H1 (cell line): ENCODE results near the gene TEX38. TPM values are rescaled to one million over a fixed set of nuclear protein-coding genes. Genes with fewer than 3 reads are reported as not detected.

Source experiments
- CTCF ChIA-PET: fragments of 300-600 bp; sonication (Branson Sonifier 250); formaldehyde crosslinking; loops from one replicate; lab custom pipeline; 2021; ENCODE audit not compliant: partially characterized antibody; lab: Charles Lee
- POLR2A ChIA-PET: fragments of 300-600 bp; sonication (Branson Sonifier 250); formaldehyde crosslinking; loops from one replicate; lab custom pipeline; 2021; ENCODE audit warnings: inconsistent platforms; ENCODE audit not compliant: partially characterized antibody; lab: Charles Lee
- DNase-seq, 2 experiments: peaks; one replicate each; pipeline versions ENCODE4 v3.0.0 to v3.0.0-alpha.2; 2010 to 2022; ENCODE audit warnings: low spot score in 2 of 2, low read depth in 1 of 2, mixed read lengths in 1 of 2
- FAIRE-seq: peaks from 2 replicates; lab custom pipeline; 2011; peaks lifted over from hg19 to GRCh38; lab: Jason Lieb, UNC
- H2AFZ ChIP-seq: 2 replicates; pipeline ENCODE4 v1.8.1; 2012; ENCODE audit warnings: low read length, inconsistent platforms
- H2AK5ac ChIP-seq: 2 replicates; pipeline ENCODE4 v1.6.1; 2013; ENCODE audit warnings: low read depth, low read length
- H2BK120ac ChIP-seq: replicated peaks from 2 replicates; pipeline ENCODE3; 2013; ENCODE audit warnings: low read depth, low read length, inconsistent platforms
- H2BK12ac ChIP-seq: 2 replicates; pipeline ENCODE4 v1.6.1; 2013; ENCODE audit warnings: low read depth, low read length
- H2BK15ac ChIP-seq: 2 replicates; pipeline ENCODE4 v1.6.1; 2013; ENCODE audit warnings: low read length
- H2BK20ac ChIP-seq: 2 replicates; pipeline ENCODE4 v1.6.1; 2013; ENCODE audit warnings: low read length
- H2BK5ac ChIP-seq: 2 replicates; pipeline ENCODE4 v1.6.1; 2013; ENCODE audit warnings: low read depth, low read length
- H3K14ac ChIP-seq: 2 replicates; pipeline ENCODE4 v1.6.1; 2013; ENCODE audit warnings: inconsistent platforms; ENCODE audit not compliant: insufficient read length
- H3K18ac ChIP-seq: 2 replicates; pipeline ENCODE4 v1.6.1; 2013; ENCODE audit warnings: low read length; ENCODE audit errors: extremely low read depth
- H3K23ac ChIP-seq: 2 replicates; pipeline ENCODE4 v1.6.1; 2013; ENCODE audit warnings: inconsistent platforms; ENCODE audit not compliant: insufficient read length
- H3K23me2 ChIP-seq: 2 replicates; pipeline ENCODE4 v1.6.1; 2013; ENCODE audit warnings: low read depth, low read length
- H3K27ac ChIP-seq: 2 replicates; pipeline ENCODE4 v1.6.1; 2011; ENCODE audit warnings: low read depth, low read length, inconsistent platforms
- H3K27me3 ChIP-seq, 4 experiments: replicated peaks in 1 of 4; 1 replicate in 1 of 4; 2 replicates in 3 of 4; pipeline versions ENCODE4 v1.6.1 to v1.8.1; 2011 to 2013; ENCODE audit warnings: low read length in 3 of 4, mild to moderate bottlenecking in 3 of 4, inconsistent platforms in 2 of 4, mixed read lengths in 2 of 4, moderate library complexity in 1 of 4; ENCODE audit not compliant: control insufficient read depth in 3 of 4, insufficient read depth in 3 of 4; ENCODE audit errors: extremely low read depth in 1 of 4
- H3K36me3 ChIP-seq, 4 experiments: 2 replicates each; pipeline versions ENCODE4 v1.6.1 to v1.8.1; 2011 to 2013; ENCODE audit warnings: mild to moderate bottlenecking in 4 of 4, low read length in 3 of 4, moderate library complexity in 2 of 4, control low read depth in 1 of 4, inconsistent platforms in 1 of 4; ENCODE audit not compliant: insufficient read depth in 4 of 4, control insufficient read depth in 2 of 4
- H3K4ac ChIP-seq: replicated peaks from 2 replicates; pipeline ENCODE3; 2013; ENCODE audit warnings: low read length, low read depth, mixed read lengths, inconsistent platforms; ENCODE audit not compliant: insufficient read length
- H3K4me1 ChIP-seq, 4 experiments: replicated peaks in 1 of 4; 1 replicate in 1 of 4; 2 replicates in 3 of 4; pipeline versions ENCODE4 v1.6.1 to v1.8.1; 2011 to 2013; ENCODE audit warnings: low read length in 3 of 4, inconsistent platforms in 2 of 4, mixed read lengths in 1 of 4; ENCODE audit not compliant: insufficient read depth in 4 of 4, control insufficient read depth in 3 of 4
- H3K4me2 ChIP-seq, 2 experiments: 2 replicates each; pipeline versions ENCODE4 v1.6.1 to v1.8.1; 2011 to 2013; ENCODE audit warnings: low read depth in 2 of 2, low read length in 2 of 2, control low read depth in 1 of 2, inconsistent platforms in 1 of 2, mild to moderate bottlenecking in 1 of 2; ENCODE audit not compliant: insufficient read depth in 1 of 2
- H3K4me3 ChIP-seq, 4 experiments: fragments of 200-600, 300-600 bp in 1 of 4; sonication (generic), shearing (Covaris generic), sonication (Bioruptor Twin) in 1 of 4; 2 replicates each; pipeline versions ENCODE4 v1.5.1 to v1.8.1; 2011 to 2016; ENCODE audit warnings: low read length in 4 of 4, low read depth in 3 of 4, control low read depth in 2 of 4, inconsistent platforms in 2 of 4, mild to moderate bottlenecking in 2 of 4, mixed read lengths in 1 of 4, moderate library complexity in 1 of 4; ENCODE audit not compliant: insufficient read depth in 2 of 4; ENCODE audit errors: extremely low read depth in 1 of 4
- H3K56ac ChIP-seq: replicated peaks from 2 replicates; pipeline ENCODE3; 2013; ENCODE audit warnings: low read depth, mild to moderate bottlenecking, mixed read lengths, low read length, inconsistent platforms; ENCODE audit not compliant: insufficient read length
- H3K79me1 ChIP-seq: 2 replicates; pipeline ENCODE4 v1.6.1; 2013; ENCODE audit warnings: low read depth, low read length, control low read depth
- H3K79me2 ChIP-seq, 2 experiments: 2 replicates each; pipeline versions ENCODE4 v1.6.1 to v1.8.1; 2012 to 2013; ENCODE audit warnings: low read length in 2 of 2, mild to moderate bottlenecking in 2 of 2, inconsistent platforms in 1 of 2; ENCODE audit not compliant: insufficient read depth in 2 of 2, control insufficient read depth in 1 of 2
- H3K9ac ChIP-seq, 4 experiments: replicated peaks in 1 of 4; 1 replicate in 1 of 4; 2 replicates in 3 of 4; pipeline versions ENCODE4 v1.6.1 to v1.8.1; 2011 to 2013; ENCODE audit warnings: low read depth in 3 of 4, low read length in 3 of 4, control low read depth in 2 of 4, mild to moderate bottlenecking in 2 of 4, moderate library complexity in 2 of 4, inconsistent platforms in 1 of 4; ENCODE audit errors: extremely low read depth in 1 of 4
- H3K9me3 ChIP-seq, 2 experiments: 2 replicates each; pipeline versions ENCODE4 v1.6.1 to v1.8.1; 2012 to 2013; ENCODE audit warnings: mild to moderate bottlenecking in 2 of 2, moderate library complexity in 2 of 2, control low read depth in 1 of 2, inconsistent platforms in 1 of 2, low read depth in 1 of 2, low read length in 1 of 2, mixed read lengths in 1 of 2; ENCODE audit not compliant: insufficient read depth in 2 of 2
- H4K20me1 ChIP-seq, 2 experiments: replicated peaks in 1 of 2; 2 replicates each; pipeline versions ENCODE3 to v1.8.1; 2011 to 2013; ENCODE audit warnings: inconsistent platforms in 2 of 2, low read length in 2 of 2, mild to moderate bottlenecking in 1 of 2; ENCODE audit not compliant: insufficient read depth in 2 of 2, control insufficient read depth in 1 of 2
- H4K5ac ChIP-seq: 2 replicates; pipeline ENCODE4 v1.6.1; 2013; ENCODE audit warnings: low read length, low read depth, mixed read lengths, inconsistent platforms; ENCODE audit not compliant: insufficient read length
- H4K8ac ChIP-seq: 2 replicates; pipeline ENCODE4 v1.8.0; 2013; ENCODE audit warnings: mild to moderate bottlenecking, moderate library complexity, low read length, inconsistent platforms; ENCODE audit not compliant: insufficient read depth; ENCODE audit errors: extremely low read depth
- H4K91ac ChIP-seq: replicated peaks from 2 replicates; pipeline ENCODE3; 2013; ENCODE audit warnings: low read length, mixed read lengths, inconsistent platforms; ENCODE audit not compliant: insufficient read length
- BRCA1 ChIP-seq: IDR thresholded peaks from 2 replicates; pipeline ENCODE4 v1.6.1; 2012; ENCODE audit warnings: low read depth, low read length, improper control_type of control experiment
- CEBPB ChIP-seq: IDR thresholded peaks from 2 replicates; pipeline ENCODE4 v1.6.1; 2012; ENCODE audit warnings: low read depth, low read length
- EGR1 ChIP-seq: IDR thresholded peaks from 2 replicates; pipeline ENCODE4 v1.6.1; 2011; ENCODE audit warnings: low read depth, low read length, borderline replicate concordance
- JUND ChIP-seq: IDR thresholded peaks from 2 replicates; pipeline ENCODE4 v1.6.1; 2011; ENCODE audit warnings: mild to moderate bottlenecking, improper control_type of control experiment, low read length
- KDM1A ChIP-seq: fragments of 200-600, 300-600 bp; sonication (generic); IDR thresholded peaks from 2 replicates; pipeline ENCODE4 v1.7.1; 2016; ENCODE audit warnings: mild to moderate bottlenecking, low read length, borderline replicate concordance
- NANOG ChIP-seq: IDR thresholded peaks from 2 replicates; pipeline ENCODE4 v1.6.1; 2011; ENCODE audit warnings: low read length, low read depth, mild to moderate bottlenecking, inconsistent platforms; ENCODE audit not compliant: insufficient read depth, poor library complexity, severe bottlenecking
- SUZ12 ChIP-seq: fragments of 200-600 bp; sonication (generic); IDR thresholded peaks from 2 replicates; pipeline ENCODE4 v1.6.1; 2012; ENCODE audit warnings: mild to moderate bottlenecking, inconsistent platforms, low read length, moderate library complexity, mixed read lengths
- TCF12 ChIP-seq: IDR thresholded peaks from 2 replicates; pipeline ENCODE4 v1.6.1; 2011; ENCODE audit warnings: low read depth, mild to moderate bottlenecking, low read length
- WGBS, 2 experiments: shearing (Covaris generic) in 1 of 2; methylation state at CpG; one replicate each; pipeline versions ENCODE4 v1.1.6 to v1.1.7; 2013 to 2015; ENCODE audit warnings: low lambda C conversion rate in 2 of 2, mixed read lengths in 2 of 2, inconsistent platforms in 1 of 2, low coverage in 1 of 2, missing lambda C conversion rate in 1 of 2; ENCODE audit not compliant: insufficient replicate concordance in 2 of 2, insufficient coverage in 1 of 2, insufficient read length in 1 of 2; ENCODE audit errors: extremely low coverage in 1 of 2, missing lambda C conversion rate in 1 of 2; 5-methylcytosine and 5-hydroxymethylcytosine counted together
- polyA plus RNA-seq, 7 experiments: library from polyadenylated mRNA; depleted of rRNA in 3 of 7; stranded (reverse) in 5 of 7; unstranded in 2 of 7; fragments of >200 nt in 5 of 7; fragments of 200-250 nt in 2 of 7; gene quantifications; 1 replicate in 5 of 7; 2 replicates in 1 of 7; 4 replicates in 1 of 7; pipeline versions ENCODE4 v1.2.1 to v1.2.3, GENCODE V29; 2011 to 2013; ENCODE audit warnings: missing spikeins in 2 of 7, mixed read lengths in 2 of 7
- total RNA-seq: library from RNA; stranded (reverse); fragmentation: NEBNext Ultra II Directional; extraction: Animal tissue kit (Norgen Biotek cat#: 25700); gene quantifications from 2 replicates; pipeline ENCODE4 v1.2.1, GENCODE V29; 2021

The TEX38 gene
- total and polyA plus RNA-seq, 2 of the 8 experiments (the other 6 are each of a cell fraction or from before 2014, with no cell fraction given) = 0.33 TPM; not detected in 1

GRCh38 chr1:46690931-46691421 lies 19.3 kb downstream of the TEX38 start:
- H2BK15ac ChIP-seq = no peak overlapping the region
- no peak overlapping the region for H3K4ac ChIP-seq
- no peak overlapping the region for H3K4me3 ChIP-seq
- H3K9me3 ChIP-seq = no peaks in the 10 kb centered on the region
- FAIRE-seq (no peak), DNase-seq (no peak)
- no peak overlapping the region for H4K91ac ChIP-seq
- H3K9ac ChIP-seq = peak overlapping the region in 1 of 4 experiments; percentile 49; a peak in 1 of 7 replicates
- H3K23ac ChIP-seq = no peak overlapping the region
- ChIA-PET POLR2A (no interaction called here), CTCF (interaction anchor here (0.6 to 1.4 kb wide), 6 partner anchors 9 to 211 kb away, joined by 3 to 4 read pairs (median 3); no protein-coding TSS in a partner anchor)
- no peak overlapping the region for H4K8ac ChIP-seq
- no peak overlapping the region for H3K27ac ChIP-seq
- TF ChIP-seq TCF12 = no peak
- TF ChIP-seq NANOG = no peak
- no peak for TF ChIP-seq JUND
- no peak for TF ChIP-seq KDM1A
- no peak for TF ChIP-seq BRCA1
- TF ChIP-seq EGR1 = no peak
- TF ChIP-seq CEBPB = no peak
- no peak for TF ChIP-seq SUZ12
- H4K5ac ChIP-seq = no peak overlapping the region
- no peak overlapping the region for H2AFZ ChIP-seq
- no peaks in the 10 kb centered on the region for H3K79me1 ChIP-seq
- no peak overlapping the region for H3K14ac ChIP-seq
- no peak overlapping the region for H2BK5ac ChIP-seq
- H2AK5ac ChIP-seq = no peak overlapping the region
- H3K79me2 ChIP-seq = no peaks in the 10 kb centered on the region
- H2BK20ac ChIP-seq = no peak overlapping the region
- H3K36me3 ChIP-seq = peaks cover 11 to 63% (median 58%) of the 10 kb centered on the region in 4 experiments
- H3K18ac ChIP-seq = no peak overlapping the region
- H2BK12ac ChIP-seq = no peak overlapping the region
- H3K56ac ChIP-seq = no peak overlapping the region
- 93% methylated on average over 2 of the region's 2 CpGs; no CpG with 5 or more reads in 1 of the 2 experiments for WGBS, 2 experiments
- no peaks in the 10 kb centered on the region; a peak in 1 of 7 replicates for H3K4me1 ChIP-seq
- H3K27me3 ChIP-seq = no peaks in the 10 kb centered on the region
- no peaks in the 10 kb centered on the region for H3K23me2 ChIP-seq
- no peak overlapping the region for H2BK120ac ChIP-seq
- H4K20me1 ChIP-seq = peaks cover 0 to 4% of the 10 kb centered on the region in 2 experiments
- no peak overlapping the region for H3K4me2 ChIP-seq
